Activated CD8-positive, alpha-beta memory T cell treated with anti-CD3 and anti-CD28 coated beads for 1 hour (primary cell): Measurements from ENCODE around the gene ISG15.
"Not testable (repeated sequence)": the region's sequence is repeated elsewhere in the genome, so short reads cannot be mapped to it uniquely, and the experiment has no call there.

Source experiments
- DNase-seq, 2 donors: peaks; one replicate each; pipeline ENCODE4 v3.0.0-alpha.2; 2020; ENCODE audit warnings: low read depth in 1 of 2; ENCODE audit errors: extremely low read depth in 1 of 2

Gene ISG15

DNA sequence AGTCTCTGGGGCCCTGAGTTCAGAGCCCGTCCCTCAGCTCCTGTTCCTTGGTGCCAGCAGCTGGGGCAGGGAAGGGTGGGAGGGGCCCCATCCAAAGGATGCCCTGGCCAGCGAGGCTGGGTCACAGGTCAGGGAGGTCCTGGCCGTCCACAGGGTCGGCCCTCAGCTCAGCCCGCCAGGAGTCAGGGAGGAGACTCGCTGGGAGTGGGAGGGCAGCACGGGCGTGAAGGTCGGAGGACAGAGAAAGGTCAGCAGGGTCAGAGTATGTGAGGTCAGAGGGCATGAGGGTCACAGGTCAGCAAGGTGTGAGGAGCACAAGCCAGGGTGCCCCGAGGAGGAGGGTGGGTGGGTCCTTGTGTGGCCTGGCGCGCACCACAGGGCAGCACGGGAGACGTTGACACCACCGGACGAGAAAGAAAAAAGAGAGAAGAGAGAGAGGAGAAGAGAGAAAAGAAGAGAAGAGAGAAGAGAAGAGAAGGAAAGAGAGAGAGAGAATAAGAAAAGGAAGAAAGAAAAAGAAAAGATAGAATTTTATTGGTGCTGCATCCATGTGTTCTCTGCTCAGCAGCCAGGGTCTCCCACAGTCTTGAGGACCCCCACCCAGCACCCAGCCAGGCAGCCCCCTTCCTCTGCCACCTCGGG, 38.5 kb upstream of the ISG15 start:
- DNase-seq = no peak

DNA sequence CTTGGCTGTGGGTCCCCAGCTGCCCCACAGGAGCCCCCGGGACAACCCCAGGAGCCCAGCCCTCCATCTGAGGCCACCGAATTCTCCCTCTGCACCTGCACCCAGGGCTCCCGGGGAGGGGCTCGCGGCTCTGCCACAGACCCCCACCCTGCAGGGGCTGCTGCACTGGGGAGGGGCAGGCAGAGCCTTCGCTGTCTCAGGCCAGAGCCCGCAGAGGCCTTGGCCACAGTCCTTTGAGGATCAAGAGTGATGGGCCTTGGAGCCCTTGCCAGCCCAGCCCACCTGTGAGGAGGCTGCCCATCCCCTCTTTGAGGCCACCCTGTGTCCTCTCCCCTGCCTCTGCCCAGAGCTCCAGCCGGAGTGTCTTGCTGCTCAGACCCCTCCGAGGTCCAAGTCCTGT, 37.9 kb upstream of the ISG15 start:
- DNase-seq = no peak

- peak in 1 of 2 donors; percentile 53 for DNase-seq
These were observed 37.2 kb upstream of the ISG15 start for GRCh38 chr1:975896-976683.

GRCh38 chr1:976791-977190, 36.5 kb upstream of the ISG15 start:
- DNase-seq = not testable (repeated sequence)

- no peak for DNase-seq
These were observed 35.0 kb upstream of the ISG15 start for GRCh38 chr1:978069-978834.

DNA sequence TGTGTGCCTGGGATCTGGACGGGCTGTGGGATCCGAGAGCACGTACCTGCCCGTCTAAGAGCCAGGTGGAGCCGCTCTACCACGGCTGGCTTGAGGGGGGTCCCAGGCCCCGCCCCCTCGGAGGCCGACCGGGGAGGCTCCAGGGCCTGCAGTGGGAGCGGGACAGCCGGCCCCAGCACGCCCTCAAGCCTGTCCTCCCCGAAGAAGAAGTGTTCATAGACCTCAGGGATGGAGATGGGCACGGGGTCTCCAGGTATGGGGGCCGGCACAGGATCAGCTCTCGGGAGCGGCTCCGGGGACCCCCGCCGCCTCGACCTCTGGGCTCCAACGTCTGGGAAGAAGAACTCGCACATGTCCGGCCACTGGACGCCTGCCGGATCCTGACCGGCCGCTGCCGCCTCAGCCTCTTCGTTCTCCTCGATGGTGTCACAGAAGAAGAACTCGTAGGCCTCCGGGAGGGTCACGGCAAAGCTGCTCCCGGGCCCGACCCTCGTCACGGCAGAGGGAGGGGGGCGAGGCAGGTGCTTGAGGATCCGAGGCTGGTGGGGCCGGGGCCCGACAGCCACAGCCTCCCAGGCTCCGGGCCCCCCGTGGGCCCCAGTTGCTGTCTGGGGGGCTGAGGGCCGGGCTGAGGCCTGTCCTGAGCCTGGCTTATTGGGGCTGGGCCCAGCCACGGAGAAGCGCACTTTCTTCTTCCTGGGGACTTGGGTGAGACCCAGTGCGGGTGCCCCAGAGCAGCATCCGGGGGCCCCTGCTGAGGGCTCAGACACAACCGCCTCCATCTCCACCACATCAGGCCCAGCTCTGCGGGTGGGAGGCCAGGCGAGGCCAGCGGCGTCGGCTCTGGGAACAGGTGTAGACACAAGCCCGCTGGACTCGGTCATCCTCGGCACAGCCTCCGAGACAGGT, 34.2 kb upstream of the ISG15 start:
- DNase-seq = no peak

DNA sequence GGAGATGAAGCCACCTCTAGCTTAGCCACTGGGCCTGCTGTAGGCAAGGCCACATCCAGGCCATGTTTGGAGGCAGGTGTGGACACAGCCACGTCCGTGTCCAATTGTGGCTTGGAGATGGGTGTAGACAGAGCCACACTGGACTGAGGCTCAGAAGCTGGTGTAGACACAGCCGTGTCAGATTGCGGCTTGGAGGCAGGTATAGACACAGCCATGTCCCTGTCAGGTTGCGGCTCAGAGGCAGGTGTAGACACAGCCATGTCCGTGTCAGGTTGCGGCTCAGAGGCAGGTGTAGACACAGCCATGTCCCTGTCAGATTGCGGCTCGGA, 33.6 kb upstream of the ISG15 start:
- DNase-seq = no peak

DNA sequence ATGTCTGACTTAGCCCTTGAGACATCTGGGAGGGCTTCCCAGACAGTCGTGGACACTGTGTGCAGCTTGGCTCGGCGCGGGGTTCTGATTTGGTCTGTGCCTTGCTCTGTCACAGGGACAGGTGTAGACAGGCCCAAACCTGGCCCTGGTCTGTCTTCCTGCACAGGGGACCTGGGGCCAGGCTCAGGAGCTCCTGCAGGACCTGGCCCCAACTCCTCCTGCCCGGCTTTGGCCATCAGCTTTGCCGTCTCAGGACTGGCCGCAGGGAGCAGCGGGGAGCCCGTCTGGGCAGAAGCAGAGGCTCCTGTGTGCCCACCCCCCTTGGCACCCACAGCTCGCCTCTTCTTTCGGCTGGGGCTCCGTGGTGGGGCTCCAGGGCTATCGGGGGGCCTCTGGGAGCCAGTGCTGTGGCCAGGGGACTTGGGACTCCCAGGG, 33.1 kb upstream of the ISG15 start:
- no peak for DNase-seq

- DNase-seq = no peak
These were observed 32.5 kb upstream of the ISG15 start for GRCh38 chr1:980602-981395.

- no peak for DNase-seq
These were observed 31.8 kb upstream of the ISG15 start for GRCh38 chr1:981491-981954.

DNA sequence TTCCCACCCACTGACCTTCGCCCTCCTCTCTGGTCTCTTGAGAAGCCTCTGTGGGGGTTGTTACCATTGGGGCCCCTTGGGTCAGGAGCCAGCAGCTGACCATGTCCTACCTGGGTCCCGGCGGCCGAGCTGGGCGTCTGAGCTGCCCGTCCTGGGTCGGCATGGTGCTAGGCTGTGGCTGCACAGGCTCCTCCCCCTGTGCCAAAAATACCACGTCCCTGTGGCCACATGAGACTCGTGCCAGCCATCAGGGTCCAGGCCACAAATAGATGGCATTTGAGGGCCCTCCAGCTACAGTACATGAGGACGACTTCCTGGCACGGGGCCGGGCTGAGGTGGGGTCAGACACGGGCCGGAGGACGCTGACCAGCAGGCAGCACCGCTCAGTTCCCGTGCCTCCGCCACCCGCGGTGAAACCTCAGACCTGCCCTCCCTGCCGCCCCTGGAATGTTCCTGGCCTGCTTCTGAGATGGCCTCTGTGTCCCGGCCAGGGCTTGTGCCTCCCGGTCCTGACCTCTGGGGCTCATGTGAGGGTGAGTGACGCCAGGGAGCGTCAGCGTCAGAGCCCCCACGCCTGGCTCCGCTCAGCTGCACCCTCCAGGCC, 31.2 kb upstream of the ISG15 start, which contains the start of gene PERM1:
Gene PERM1, minus strand, starts transcription at position 139 of the 604 bp plus-strand sequence. CDS start 1,064 bp downstream, outside the sequence.
- DNase-seq = no peak

- DNase-seq = no peak
These were observed 30.4 kb upstream of the ISG15 start for GRCh38 chr1:982765-983436.

DNA sequence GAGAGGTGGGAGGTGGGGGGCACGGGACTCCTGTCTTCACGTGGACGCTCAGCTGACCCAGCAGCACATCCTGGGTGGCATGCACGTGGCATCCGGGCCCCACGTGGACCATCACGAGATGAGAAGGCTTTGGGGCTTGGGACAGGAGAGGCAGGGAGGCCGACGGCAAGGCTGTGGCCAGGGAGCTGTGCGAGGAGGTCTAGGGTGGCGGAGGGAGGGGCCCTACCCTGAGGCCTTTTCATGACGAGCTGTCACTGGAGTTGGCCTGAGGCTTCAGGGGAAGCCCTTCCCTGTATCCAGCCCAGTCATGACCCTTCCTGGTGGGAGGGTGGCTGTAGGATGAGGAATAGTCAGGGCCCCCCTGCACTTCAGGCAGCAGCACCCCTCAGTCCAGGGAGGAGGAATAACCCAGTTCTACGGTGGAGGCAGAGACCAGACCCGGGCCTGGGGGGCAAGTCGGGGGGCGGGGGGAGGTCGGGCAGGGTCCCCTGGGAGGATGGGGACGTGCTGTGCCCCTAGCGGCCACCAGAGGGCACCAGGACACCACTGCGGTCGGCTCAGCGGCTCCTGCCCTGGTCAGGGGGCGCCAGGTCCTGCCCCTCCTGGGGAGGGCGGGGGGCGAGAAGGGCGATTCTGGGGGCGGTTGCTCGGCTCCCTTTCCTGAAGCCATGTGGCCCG, 29.4 kb upstream of the ISG15 start:
- peak in 1 of 2 donors; percentile 54 for DNase-seq

DNA sequence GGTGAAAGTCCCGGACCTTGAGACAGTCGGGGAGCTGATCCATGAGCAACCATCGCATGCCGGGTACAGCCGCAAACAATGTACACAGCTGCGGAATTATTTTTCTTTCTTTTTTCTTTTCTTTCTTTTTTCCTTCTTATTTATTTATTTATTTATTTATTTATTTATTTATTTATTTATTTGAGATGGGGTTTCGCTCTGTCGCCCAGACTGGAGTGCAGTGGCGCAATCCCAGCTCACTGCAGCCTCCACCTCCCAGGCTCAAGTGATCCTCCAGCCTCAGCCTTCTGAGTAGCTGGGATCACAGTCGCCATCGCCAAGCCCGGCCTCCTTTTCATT, 28.9 kb upstream of the ISG15 start:
- no peak for DNase-seq

DNA sequence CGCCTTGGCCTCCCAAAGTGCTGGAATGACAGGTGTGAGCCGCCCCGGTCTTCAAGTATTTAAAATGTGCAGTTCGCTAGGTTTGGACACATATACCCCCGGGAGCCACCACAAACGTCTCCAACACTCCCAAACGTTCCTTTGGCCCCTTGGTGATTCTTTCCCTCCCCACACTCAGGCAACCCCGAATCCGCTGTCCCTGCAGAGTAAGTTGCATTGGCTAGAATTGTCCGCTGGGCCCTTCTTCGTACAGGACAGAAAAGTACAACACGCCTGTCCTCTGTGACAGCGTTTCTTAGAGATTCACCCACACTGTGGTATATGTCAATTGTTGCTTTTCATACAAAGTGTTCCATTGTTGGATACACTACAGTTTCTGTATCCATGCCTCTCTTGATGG, 28.2 kb upstream of the ISG15 start:
- DNase-seq = no peak

DNA sequence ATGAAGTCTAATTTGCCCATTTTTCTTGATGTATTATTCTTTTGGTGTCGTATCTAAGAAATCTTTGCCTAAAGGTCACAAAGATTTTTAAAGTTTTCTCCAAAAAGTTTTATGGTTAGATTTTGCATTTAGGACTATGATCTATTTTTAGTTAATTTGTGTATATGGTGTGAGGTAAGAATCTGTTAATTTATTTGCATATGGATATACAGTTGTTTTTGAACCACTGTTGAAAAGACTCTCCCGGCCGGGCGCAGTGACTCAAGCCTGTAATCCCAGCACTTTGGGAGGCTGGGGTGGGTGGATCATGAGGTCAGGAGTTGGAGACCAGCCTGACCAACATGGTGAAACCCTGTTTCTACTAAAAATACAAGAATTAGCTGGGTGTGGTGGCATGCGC, 25.2 kb upstream of the ISG15 start:
- not testable (repeated sequence) for DNase-seq

DNA sequence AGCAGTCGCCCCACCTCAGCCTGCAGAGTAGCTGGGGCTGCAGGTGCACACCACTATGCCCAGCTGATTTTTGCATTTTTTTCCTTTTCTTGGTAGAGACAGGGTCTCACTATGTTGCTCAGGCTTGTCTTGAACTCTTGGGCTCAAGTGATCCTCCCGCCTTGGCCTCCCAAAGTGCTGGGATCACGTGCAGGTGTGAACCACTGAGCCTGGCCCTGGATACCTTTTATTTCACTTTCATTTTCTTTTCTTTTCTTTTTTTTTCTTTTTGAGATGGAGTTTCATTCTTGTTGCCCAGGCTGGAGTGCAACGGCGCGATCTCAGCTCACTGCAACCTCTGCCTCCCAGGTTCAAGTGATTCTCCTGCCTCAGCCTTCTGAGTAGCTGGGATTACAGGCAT, 22.0 kb upstream of the ISG15 start:
- DNase-seq = not testable (repeated sequence)

- no peak for DNase-seq
These were observed 21.4 kb upstream of the ISG15 start for GRCh38 chr1:991895-992294.
